NCI-H2227 treated with DMSO at 0.1 percent for 48 hours (cell line): ENCODE measurements around the gene CLASP2.
"Not testable (repeated sequence)": the region's sequence is repeated elsewhere in the genome, so short reads cannot be mapped to it uniquely, and the experiment has no call there.

Experiments
- DNase-seq: peaks from one replicate; lab custom pipeline; 2025; lab: John Stamatoyannopoulos, UW

Gene CLASP2

DNA sequence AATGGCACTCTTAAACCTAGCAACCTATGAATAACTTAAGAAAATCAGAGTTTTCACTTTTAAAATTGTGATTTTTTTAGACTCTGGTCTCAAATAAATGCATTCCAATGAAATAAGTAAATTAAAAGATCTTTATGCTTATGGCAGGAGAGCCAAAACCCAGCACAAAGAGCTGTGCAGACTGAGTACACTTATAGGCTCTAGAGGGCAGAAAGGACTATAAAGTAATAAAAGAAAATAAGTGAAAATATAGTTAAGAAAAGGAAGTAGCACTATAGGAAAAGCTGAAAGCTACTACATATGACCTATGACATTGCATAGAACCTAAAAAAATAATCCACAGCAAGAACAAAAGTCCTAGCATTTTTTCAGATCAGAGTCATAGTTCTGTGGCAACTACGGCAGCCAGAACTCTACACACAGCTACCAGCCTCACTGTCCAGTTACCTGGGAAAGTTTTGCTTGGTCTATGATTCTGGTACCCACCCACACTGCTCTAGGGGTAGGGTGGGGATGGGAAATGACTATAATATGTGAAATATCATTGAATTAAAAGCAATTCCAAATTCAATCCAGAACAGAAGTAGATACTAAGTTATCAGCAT is 30.5 kb downstream of the CLASP2 start:
- no peak for DNase-seq

DNA sequence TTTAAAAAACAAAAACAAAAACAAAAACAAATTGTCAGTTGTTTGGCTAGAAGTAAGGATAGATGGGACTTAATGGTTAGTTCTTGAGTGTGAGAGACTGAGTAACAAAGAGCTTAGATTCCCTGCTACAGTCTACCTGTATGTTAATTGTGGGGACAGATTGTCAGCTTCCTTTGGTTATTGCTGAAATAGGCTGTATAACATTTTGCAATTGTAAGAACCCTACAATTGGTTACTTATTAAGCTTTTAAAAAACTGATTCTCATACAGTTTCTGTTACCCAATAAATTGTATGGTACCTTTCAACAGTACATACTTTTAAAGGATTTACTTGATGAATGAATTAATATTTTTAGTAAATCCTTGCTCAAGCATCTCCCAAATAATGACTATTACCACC is 35.3 kb downstream of the CLASP2 start:
- no peak for DNase-seq

DNA sequence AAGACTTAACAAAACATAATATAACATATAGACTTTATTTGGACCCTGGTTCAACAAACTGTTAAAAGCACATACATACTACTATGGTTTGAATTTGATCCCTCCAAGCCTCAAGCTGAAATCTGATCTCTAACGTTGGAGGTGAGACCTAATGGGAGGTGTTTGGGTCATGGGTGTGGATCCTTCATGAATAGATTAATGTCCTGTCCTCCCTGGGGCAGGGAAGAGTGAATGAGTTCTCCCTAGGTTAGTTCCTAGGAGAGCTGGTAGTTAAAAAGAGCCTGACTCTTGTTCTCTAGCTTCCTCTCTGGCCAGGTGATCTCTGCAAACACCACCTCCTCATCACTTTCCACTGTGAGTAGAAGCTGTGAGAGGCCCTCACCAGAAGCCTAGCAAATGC is 36.4 kb downstream of the CLASP2 start:
- DNase-seq = no peak

DNA sequence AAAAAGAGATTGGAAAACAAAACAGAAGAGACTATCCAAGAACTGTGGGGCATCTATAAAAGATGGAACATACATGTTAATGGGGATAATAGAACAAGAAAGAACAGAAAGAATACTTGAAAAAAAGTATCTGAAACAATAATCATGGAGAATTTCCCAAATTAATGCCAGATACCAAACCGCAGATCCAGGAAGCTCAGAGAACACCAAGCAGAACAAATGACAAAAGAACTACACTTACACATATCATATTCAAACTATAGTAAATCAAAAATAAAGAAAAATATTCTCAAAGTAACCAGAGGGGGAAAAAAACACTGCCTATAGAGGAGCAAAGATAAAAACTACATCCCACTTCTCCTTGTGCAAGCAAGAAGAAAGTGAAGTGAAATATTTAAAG is 40.0 kb downstream of the CLASP2 start:
- DNase-seq = no peak

DNA sequence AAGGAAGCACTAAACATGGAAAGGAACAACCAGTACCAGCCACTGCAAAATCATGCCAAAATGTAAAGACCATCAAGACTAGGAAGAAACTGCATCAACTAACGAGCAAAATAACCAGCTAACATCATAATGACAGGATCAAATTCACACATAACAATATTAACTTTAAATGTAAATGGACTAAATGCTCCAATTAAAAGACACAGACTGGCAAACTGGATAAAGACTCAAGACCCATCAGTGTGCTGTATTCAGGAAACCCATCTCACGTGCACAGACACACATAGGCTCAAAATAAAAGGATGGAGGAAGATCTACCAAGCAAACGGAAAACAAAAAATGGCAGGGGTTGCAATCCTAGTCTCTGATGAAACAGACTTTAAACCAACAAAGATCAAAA is 44.6 kb downstream of the CLASP2 start:
- not testable (repeated sequence) for DNase-seq

DNA sequence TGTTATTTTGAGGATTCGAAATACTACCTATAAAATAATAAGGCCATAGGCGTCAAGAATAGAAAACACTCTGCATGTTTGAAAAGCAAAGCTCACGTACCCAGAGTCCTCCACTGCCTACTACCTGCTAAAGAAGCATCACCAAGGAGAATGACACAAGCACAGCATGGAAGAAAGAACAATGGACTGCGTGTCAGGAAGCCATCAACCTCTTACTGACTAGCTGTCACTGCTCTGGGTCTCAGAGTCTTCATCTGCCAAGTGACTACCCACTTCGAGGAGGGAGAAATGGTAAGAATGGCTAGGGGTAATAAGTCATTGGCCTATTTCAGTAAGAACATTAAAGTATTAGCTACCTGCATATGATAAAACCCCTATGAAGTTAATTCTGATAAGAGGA is 49.4 kb downstream of the CLASP2 start:
- no peak for DNase-seq

DNA sequence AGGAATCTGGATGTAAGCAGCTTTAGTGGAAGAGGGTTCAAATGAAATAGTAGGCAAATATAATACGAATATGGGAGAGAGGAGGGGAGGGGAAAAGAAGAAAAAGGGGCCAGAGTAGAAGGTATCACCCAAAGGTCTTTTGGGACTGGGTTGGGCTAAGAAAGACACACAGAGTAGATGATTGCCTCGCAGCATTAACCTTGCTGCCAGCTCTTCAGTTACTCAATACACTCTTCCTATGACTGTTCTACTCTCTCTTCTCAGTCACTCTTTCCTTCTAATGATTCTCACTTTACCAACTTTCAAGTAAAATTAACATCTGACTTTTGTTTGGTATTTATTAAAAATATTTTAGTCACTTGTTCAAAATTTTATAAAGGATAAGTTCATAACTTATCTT is 52.8 kb downstream of the CLASP2 start:
- no peak for DNase-seq

DNA sequence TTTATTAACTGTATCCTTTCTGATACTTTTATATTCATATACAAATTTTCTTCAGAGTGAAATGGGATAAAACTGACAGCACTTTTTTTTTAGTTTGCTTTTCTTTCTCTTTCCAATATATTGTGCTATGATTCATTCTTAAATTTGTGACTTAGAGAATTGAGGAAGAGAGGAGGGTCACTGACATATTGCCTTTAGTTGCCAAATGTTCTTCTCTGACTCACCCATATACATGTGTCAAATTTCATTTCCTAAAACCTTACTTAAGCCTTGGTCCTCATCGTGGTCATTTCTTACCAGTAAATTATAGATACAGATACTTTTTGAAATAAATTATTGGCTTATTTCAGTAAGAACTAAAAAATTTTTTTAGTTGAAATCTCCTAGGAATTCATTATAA is 53.9 kb downstream of the CLASP2 start:
- DNase-seq = no peak

DNA sequence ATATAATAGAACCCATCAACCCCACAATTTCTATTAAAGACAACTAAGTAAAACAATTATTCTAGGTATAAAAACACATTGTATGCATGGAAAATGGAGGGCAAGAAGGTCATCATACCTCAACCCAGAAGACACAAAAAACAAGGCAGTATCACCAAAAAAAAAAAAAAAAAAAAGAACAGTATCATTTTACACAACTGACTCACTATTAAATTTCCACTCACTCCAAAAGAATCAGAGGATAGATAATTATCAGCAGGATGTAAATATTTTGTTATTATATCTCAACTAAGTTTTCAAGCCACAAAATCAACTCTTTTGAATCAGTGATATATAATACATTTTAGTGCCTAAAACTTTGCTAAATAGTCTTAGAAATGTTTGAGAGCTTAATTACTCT is 55.0 kb downstream of the CLASP2 start:
- no peak for DNase-seq

DNA sequence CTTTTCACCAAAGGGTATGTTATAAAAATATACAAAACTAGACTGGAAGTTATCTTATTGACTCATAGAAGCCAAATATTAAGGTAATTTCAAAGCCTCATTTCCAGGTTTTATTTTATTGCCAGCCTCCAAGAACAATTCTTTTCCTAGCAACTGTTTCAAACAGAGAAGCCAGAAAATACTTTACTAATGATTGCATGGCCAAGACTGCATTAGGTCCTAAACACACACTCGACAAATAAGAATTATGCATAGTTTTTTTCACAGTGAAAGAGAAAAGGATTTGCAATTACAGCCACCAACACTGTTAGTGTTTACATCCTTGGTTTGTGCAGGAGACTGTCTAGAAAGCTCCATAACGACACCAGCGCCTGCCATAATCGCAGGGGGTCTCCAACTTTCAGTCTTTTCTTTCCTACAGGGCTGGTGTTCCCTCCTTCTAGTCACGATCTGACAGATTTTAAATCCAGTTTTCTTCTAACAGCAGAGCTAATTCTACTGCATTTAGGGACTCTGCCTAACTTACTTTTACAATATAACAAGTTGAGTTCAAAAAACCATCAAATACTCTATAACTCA is 58.1 kb downstream of the CLASP2 start:
- DNase-seq = no peak

DNA sequence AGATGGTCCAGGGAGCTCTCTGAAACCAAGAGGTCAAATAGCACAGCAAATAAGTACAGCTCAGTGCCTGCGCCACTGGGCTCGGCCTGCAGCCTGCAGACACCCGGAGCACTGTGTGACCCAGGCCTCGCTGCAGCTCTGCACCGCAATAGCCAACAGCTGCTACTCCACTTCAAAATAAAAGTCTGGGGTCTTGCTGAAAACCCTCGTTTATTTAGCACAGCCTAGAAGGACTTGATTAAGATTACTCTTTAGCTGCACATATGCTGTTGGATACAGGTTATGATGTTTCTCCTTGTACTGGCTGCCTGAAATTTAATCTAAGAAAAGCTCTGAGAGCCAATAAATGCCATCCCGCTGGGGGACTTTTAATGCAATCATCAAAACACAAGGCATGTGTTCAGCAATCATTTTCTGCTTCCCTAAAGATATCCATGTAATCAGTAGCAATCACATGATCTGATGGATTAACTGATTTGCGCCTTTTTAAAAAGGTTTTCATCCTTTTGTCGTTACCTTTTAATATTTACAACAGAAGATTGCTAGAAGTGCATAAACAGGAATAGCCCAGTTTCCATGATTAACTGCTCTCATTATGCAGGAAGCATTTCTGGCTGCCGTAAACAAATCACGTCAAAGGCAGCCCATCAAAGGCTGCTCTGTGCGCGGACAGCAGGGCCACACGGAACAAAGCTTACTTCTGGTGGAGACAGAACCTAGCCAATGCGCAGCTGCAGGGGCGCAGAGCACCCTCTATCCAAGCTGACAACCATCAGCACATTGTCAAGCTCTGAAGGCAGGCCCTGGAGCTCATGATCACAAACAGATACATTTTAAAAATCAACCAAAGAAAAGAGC is 58.8 kb downstream of the CLASP2 start:
- peak; percentile 87 for DNase-seq

DNA sequence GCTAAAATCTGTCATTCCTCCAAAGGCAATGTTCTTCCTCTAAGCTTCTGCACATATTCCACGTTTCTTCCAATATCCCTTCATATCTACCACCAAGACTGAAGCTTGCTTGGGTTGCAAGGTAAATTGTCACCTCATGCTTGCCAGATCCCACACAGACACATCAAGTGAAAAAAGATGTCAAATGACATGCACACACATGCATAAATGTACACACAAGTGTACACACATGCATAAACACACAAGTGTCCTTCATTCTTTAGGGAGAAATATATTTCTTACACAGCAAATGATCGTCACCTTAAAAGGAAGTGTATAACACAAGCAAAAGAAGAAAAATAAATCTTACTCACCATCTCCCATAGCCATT is 59.4 kb downstream of the CLASP2 start:
- no peak for DNase-seq

DNA sequence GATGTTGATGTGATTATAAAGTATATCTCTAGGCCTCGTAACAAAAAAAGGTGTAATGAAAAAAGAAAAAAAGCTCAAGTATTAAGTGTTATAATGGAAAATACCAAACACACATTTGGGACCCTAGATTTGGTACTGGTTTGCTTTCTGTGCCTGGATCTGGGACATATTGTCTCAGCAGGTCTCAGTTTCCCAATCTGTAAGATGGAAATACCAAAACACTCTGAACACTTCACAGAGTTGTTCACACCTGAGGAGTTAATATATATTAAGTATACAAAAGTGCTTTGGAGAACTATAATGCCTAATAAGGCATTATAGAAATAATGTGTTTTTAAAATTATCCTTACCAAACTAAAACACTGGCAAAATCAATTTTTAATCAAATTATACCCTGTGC is 60.0 kb downstream of the CLASP2 start:
- DNase-seq = no peak

DNA sequence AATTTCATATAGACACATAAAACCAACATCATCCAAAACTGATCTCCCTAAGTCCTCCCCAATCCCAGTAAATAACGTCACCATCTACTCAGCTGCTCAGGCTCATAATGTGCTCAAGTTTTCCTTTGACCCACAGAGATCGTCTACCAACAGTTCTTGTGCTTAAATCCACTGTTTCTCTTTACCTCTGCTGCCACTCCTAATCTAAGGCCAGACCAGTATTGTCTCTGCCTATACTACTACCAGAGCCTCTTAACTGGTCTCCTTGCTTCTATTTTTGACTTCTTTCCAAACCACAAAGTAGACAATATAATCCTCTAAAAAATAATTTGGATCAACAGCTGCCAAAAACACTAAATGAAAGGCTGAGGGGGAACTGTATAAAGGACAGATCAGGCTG is 65.3 kb downstream of the CLASP2 start:
- no peak for DNase-seq

DNA sequence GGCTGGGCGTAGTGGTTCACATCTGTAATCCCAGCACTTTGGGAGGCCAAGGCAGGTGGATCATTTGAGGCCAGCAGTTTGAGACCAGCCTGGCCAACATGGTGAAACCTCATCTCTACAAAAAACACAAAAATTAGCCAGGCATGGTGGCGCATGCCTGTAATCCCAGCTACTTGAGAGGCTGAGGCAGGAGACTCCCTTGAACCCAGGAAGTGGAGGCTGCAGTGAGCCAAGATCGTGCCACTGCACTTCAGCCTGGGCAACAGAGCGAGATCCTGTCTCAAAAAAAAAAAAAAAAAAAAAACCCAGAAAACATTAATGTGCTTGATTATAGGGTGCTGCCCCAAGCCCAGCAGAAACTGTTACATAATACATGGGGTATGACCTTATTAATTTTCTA is 67.0 kb downstream of the CLASP2 start:
- not testable (repeated sequence) for DNase-seq

DNA sequence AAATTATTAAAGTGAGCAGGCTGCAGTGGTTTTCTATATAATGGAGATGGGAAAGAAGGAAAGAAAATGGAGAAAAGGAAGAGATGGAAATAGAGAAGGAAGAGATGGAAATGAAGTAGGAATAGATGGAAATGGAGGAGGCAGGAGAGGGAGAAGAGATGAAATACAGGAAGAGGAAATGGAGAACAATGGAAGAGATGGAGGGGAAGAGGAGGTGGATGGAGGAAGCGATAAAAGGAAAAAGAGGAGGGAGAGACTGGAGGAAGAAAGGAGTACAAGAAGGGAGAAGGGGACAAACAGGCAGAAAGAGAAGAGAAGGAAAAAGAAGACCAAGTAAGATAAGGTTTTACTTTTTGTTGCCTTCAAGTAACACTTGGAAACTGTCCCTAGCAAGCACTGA is 67.6 kb downstream of the CLASP2 start:
- DNase-seq = no peak

DNA sequence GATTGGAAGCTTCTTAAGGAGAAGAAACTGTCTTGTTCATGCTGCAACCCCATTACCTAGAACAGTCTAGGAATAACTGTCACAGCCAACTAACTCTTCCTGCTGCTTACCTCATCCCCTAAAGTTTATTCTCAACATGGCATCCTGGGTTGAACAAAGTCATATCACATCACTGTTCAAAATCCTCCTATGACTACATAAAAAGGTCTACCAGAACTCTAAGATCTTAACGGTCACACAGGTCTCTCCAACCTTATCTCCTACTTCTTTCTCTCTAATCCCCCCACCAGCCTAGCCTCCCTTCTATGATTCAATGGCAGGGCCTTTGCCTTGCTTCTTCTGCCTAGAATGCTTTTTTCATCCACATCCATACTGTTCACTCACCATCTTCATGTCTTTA is 69.3 kb downstream of the CLASP2 start:
- DNase-seq = no peak

DNA sequence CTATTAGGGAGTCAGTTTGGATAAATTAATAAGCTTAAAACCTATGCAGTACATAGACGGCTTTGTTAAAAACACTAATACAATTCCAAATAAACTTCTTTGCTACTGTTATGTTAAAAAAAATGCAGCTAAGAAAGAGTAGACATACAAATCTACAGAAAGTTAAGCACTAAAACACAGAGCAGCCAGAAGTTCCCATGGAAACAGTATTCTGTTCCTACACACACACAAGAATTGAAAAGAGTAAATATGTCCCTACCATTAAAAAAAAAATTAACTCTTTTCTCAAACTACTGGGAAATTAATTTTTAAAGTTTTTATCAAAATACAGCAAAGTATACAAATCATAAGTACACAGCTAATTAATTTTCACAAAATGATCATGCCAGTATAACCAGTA is 71.6 kb downstream of the CLASP2 start:
- DNase-seq = no peak

DNA sequence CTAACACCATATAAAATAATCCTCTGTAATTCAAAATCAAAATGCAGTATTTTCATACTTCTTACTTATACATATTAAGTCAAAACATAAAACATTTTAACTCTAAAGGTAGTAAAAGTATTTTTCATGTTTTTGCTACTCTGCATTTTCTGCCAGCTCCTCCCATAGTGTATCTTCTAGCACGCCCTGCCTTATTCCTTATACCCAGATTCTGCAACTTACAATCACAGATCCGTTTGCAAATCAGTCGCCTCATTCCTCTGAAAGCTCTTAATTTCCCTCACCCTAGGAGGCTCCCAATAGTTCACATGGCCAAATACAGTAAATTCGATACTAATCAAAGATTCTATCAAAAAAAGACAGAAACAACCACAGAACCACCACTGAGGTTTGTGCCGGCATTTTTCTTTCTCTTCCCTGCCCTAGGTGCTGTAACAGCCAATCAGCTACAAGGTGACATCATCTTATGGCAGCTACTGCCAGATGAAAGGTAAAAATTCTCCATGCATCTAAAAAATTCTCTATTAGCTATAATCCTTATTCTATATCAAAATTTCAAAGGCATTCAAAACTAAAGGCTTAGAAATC is 72.9 kb downstream of the CLASP2 start:
- DNase-seq = peak; percentile 78

DNA sequence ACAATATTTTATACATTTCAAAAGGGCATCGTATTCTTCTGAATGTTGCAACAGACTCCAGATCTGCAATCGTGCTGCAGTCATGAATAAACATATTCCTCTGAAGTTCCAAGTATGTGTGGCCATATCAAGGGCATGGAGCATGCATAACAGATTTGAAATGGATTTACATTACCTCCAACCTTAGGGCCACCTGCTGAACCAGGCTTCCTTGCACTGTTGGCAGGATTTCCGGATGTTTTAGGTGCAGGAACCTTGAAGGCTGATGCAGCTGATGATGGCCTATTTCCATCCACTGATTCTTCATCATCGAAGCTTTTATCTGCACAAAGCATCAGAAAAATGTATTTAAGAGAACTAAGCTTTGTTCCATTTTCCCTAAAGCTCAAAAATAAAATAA is 73.5 kb downstream of the CLASP2 start:
- DNase-seq = no peak

DNA sequence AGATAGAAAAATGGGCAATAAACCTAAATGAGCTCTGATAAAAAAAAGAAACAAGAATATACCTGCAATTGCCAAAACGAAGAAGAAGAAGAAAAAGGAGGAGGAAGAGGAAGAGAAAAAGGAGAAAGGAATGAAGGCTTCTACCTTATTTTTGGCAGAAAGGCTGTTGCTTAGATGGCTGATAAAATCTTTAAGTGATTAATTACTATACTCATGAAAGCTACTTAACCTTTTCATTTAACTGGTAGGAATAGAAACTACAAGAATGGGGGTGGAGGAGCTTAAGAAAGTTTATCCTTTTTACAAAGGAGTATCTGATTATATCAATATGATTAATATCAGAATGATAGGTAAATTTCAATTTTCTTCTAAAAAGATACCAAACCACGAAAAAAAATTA is 75.2 kb downstream of the CLASP2 start:
- DNase-seq = no peak

DNA sequence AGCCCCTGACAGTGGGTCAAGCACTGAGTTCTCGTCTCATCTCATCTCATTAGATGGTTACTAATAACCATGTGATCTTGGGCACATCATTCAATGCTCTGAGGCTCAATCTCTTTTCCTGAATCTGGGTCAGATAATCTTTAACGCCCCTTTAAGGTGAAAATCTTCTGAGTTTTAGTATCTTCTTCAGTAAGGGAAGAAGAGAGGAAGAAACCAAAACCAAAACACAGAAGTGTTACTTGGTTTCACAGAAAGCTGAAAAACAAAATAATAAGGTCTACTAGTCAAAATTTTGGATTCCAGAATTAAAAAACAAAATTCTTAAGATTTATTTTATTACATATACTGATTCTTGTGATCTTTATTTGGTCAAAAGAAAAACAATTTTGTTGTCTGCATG is 78.2 kb downstream of the CLASP2 start:
- no peak for DNase-seq

DNA sequence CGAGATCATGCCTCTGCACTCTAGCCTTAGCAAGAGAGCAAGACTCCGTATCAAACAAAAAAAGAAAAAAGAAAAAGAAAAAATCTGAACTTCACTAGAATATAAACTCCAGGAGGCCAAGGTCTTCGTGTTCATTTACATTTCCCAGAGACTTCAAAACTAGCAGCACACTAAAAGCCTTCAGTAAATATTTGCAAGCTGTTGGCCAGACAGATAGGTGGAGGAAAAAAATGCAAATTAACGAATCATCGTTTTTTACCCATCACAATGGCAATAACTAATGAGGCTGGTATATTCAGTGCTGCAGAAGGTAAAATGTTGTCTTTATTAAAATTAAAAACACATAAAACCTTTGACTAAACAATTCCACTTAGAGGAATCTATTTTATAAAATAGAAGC is 80.6 kb downstream of the CLASP2 start:
- DNase-seq = no peak
